GM12873 (cell line): ENCODE data around the gene CCDC127.

ENCODE experiments used
- TF ChIP-seq, protein P1 (sequence below): IDR thresholded peaks from 2 replicates; pipeline ENCODE4 v1.5.1; 2012; ENCODE audit warnings: low read depth, mild to moderate bottlenecking, moderate library complexity, low read length, control low read depth; ENCODE audit not compliant: insufficient read depth; ENCODE audit errors: missing control alignments

The CCDC127 gene

DNA sequence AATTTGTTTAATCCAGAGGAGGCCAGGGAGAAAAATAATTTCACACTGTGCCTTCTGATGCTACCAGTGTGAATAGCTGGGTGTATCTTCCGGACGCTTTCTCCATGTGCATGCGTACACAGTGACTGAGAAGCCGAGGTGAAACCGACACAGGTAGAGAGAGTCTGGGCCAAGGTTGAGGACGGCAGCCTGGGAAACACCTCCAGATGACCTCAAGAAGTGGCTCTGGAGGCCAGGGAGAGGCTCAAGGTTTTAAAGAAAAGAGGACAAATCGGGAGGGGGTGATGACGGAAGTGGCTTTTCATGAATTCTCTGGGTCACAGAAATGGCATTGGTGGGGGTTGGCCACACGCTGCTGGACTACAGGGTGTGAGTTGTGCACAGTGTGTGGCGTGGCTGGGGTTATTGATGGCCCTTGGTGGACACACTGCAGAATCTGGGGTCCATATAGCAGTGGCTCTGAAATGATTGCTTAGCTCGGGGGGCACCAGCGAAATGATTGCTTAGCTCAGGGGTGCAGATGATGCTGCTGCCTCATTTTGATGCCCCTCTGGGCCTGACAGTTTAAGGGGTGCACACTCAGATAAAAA, 60.7 kb downstream of the CCDC127 start:
- TF ChIP-seq, protein P1, sequence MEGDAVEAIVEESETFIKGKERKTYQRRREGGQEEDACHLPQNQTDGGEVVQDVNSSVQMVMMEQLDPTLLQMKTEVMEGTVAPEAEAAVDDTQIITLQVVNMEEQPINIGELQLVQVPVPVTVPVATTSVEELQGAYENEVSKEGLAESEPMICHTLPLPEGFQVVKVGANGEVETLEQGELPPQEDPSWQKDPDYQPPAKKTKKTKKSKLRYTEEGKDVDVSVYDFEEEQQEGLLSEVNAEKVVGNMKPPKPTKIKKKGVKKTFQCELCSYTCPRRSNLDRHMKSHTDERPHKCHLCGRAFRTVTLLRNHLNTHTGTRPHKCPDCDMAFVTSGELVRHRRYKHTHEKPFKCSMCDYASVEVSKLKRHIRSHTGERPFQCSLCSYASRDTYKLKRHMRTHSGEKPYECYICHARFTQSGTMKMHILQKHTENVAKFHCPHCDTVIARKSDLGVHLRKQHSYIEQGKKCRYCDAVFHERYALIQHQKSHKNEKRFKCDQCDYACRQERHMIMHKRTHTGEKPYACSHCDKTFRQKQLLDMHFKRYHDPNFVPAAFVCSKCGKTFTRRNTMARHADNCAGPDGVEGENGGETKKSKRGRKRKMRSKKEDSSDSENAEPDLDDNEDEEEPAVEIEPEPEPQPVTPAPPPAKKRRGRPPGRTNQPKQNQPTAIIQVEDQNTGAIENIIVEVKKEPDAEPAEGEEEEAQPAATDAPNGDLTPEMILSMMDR = no peak

DNA sequence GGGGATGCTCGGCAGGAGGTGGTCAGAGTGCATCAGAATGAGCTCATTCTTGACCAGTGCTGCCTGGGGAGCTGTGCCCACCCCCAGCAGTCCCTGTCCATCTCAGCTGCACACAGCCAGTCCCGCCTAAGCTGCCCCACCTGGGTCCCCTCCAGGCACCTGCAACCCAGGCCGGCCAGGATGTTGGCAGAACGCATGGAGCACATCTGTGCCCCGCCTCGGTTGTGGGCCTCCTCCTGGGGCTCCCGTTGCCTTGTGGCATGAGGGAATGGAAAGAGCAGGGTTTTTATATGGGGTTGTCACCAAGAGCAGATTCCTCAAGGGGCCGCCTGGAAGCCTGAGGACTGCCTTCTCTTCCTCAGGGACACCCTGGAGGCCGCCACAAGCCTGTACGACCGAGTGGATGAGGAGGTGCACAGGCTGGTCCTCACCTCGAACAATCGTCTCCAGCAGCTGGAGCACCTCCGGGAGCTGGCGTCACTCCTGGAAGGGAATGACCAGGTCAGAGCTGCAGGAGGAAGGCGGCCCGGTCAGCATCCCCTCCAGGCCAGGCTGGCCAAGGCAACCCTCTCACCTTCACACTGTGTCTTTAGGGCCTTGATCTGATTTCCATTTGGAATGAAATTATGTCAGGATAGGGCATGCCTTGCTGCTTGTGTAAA, 61.4 kb downstream of the CCDC127 start:
- TF ChIP-seq, protein P1 = no peak

DNA sequence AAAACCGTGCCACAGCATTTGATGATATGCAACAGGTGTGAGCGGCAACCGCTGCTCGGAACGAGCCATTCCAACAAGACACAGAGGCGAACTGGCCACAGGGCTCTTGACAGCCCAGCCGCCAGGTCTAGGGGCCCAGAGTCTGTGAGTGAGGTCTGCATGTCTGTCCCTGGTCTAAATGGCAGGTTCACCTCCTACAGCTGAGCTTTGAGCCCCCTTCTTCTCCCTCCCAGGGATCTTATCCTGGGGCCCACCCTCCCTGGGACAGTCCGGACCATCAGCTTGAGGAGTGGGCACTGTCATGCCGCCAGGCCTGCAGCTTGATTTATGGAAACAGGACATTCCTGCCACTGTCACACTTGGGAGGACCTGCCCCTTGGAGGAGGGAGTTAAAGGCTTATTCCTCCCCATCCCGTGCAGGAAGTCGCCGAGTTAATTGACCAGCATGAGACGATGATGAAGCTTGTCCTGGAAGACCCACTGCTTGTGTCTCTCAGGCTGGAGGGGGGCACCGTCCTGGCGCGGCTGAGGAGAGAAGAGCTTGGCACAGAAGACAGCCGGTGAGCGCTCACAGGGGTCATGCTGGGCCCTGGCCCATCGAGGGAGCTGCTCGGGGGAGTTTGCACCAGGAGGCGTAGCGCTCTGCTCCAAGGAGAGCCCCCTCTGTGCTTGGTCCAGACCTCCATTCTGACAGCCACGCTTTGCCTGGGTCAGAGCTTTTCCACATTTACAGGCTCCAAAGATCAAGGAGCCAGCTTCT, 62.1 kb downstream of the CCDC127 start:
- TF ChIP-seq, protein P1 = no peak

DNA sequence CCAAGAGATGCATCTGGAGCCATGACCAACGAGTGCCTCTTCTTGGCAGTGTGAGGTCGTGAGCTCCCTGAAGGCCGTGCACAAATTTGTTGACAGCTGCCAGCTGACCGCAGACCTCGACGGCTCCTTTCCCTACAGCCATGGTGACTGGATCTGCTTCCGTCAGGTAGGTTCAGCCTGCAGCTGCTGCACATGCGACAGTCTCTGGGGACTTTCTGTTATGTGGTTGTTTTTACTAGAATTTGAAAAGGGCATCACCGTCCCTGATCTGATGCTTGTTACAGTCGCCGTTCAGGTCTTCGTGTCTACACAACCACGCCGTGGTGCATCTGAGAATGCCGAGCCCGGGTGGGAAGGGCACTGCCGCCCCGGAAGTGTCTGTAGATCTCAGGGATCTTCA, 63.1 kb downstream of the CCDC127 start:
- TF ChIP-seq, protein P1 = no peak

DNA sequence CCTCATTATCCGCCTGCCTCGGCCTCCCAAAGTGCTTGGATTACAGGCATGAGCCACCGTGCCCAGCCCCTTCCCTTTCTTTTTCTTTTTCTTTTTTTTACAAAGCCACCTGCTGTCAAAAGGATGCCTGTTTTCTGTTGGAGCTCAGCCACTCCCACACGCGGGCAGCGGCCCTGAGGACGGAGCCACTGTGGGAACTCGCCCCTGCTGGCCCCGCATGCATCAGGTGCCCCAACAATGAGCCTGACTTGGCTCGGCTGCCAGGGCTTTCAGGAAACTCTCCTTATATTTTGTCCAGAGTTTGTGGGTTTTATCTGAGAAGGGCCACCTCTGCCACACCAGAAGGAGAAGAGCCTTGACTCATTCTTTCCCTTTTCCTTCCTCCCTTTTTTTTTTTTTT, 63.7 kb downstream of the CCDC127 start:
- TF ChIP-seq, protein P1 = no peak

DNA sequence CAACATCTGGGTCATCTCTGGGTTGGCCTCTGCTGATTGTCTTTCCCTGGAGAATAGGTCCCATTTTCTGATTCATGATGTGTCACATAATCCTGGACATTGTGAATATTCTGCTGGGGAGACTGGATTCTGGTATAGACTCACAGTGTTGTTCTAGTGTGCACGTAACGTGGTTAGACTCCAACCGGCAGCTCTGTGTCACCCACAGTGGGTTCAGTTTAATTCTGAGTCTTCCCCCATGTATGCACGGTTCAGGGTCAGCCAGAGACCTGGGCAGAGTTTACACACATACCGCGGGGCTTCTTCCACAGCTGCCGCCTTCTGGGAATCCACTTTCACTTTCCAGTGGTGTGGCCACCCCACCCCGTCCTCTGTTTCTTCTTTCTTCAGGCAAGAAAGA, 64.7 kb downstream of the CCDC127 start:
- TF ChIP-seq, protein P1 = no peak

DNA sequence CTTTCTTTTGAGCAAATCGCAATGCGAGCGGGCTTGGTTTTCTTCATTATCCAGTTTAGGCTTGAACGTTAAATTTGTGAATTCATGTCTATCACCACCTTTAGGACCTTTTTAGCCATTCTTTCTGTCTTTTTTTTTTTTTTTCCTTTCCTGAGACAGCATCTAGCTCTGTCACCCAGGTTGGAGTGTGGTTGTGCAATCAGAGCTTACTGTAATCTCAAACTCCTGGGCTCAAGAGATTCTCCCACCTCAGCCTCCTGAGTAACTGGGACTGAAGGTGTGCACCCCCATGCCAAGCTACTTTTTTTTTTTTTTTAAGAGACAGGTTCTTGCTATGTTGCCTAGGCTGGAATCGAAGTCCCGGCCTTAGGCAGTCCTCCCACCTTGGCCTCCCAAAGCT, 65.9 kb downstream of the CCDC127 start:
- TF ChIP-seq, protein P1 = no peak
